ENCODE measurements around the gene ST7. TPM values are rescaled to one million over a fixed set of nuclear protein-coding genes. Genes with fewer than 3 reads are reported as not detected.

Gene ST7
- total and polyA plus RNA-seq, 2 of the 8 experiments (the other 6 are each of a cell fraction or from before 2014, with no cell fraction given): 16.3 to 18.0 TPM

DNA sequence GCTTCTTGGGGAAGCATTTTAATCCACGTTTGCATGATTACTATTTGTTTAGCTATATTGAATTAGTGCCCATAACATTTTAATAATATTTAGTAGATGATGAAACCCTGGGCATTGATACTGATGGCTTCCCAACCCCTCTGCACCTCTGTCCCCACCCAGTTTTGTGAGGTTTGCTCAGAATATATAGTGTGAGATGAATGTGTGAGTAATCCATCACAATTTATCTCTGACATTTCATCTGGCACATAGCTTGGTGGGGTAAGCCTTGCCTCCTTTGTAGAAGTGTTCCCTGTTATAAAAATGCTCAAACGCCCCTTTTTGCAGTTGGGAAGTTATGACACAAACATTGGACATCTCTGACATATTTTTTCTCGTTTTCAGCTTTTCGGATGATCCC is 265.4 kb downstream of the ST7 start:
- no peak overlapping the region for H2BK15ac ChIP-seq (ENCODE audit: low read length)
- no peaks in the 10 kb centered on the region for H3K36me3 ChIP-seq (ENCODE audit: control insufficient read depth in 2 of 4, insufficient read depth in 4 of 4, low read length in 3 of 4)
- no peak overlapping the region for H3K4me3 ChIP-seq (ENCODE audit: extremely low read depth in 1 of 4, insufficient read depth in 2 of 4, low read depth in 3 of 4, low read length in 4 of 4)
- no peaks in the 10 kb centered on the region for H3K23me2 ChIP-seq (ENCODE audit: low read depth, low read length)
- CTCF ChIA-PET (ENCODE audit: partially characterized antibody): interaction anchor here (1.1 kb wide), 1 partner anchor 10 kb away, joined by 6 read pairs; no protein-coding TSS in a partner anchor
- H4K5ac ChIP-seq (ENCODE audit: insufficient read length, low read depth, low read length): no peak overlapping the region
- H3K23ac ChIP-seq (ENCODE audit: insufficient read length): no peak overlapping the region
- POLR2A ChIA-PET (ENCODE audit: partially characterized antibody): no interaction called here
- H3K9me3 ChIP-seq (ENCODE audit: insufficient read depth in 2 of 2, low read depth in 1 of 2, low read length in 1 of 2): no peaks in the 10 kb centered on the region
- no peak overlapping the region for H3K56ac ChIP-seq (replicated peaks; ENCODE audit: insufficient read length, low read depth, low read length)
- TF ChIP-seq BCL11A (IDR thresholded peaks at IDR 0.05; ENCODE audit: low read depth in 2 of 2, low read length in 2 of 2) (no peak), HDAC6 (IDR thresholded peaks at IDR 0.05; ENCODE audit: low read depth, low read length) (no peak), E2F6 (IDR thresholded peaks at IDR 0.05) (no peak)
- TF ChIP-seq, protein P1, sequence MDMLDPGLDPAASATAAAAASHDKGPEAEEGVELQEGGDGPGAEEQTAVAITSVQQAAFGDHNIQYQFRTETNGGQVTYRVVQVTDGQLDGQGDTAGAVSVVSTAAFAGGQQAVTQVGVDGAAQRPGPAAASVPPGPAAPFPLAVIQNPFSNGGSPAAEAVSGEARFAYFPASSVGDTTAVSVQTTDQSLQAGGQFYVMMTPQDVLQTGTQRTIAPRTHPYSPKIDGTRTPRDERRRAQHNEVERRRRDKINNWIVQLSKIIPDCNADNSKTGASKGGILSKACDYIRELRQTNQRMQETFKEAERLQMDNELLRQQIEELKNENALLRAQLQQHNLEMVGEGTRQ (IDR thresholded peaks at IDR 0.05; ENCODE audit: low read length): no peak
- no peak overlapping the region for H3K4me2 ChIP-seq (ENCODE audit: insufficient read depth in 1 of 2, low read depth in 2 of 2, low read length in 2 of 2)
- no peak overlapping the region for H3K18ac ChIP-seq (ENCODE audit: extremely low read depth, low read length)
- no peaks in the 10 kb centered on the region for H4K20me1 ChIP-seq (replicated peaks in 1 of 2; ENCODE audit: control insufficient read depth in 1 of 2, insufficient read depth in 2 of 2, low read length in 2 of 2)
- no peak overlapping the region for H2BK5ac ChIP-seq (ENCODE audit: low read depth, low read length)
- H4K91ac ChIP-seq (replicated peaks; ENCODE audit: insufficient read length, low read length): no peak overlapping the region
- H3K14ac ChIP-seq (ENCODE audit: insufficient read length): no peak overlapping the region
- FAIRE-seq: no peak
- H3K79me1 ChIP-seq (ENCODE audit: low read depth, low read length): no peaks in the 10 kb centered on the region
- no peak overlapping the region for H3K27ac ChIP-seq (ENCODE audit: low read depth, low read length)
- H3K27me3 ChIP-seq (replicated peaks in 1 of 4; ENCODE audit: control insufficient read depth in 3 of 4, extremely low read depth in 1 of 4, insufficient read depth in 3 of 4, low read length in 3 of 4): no peaks in the 10 kb centered on the region
- no peak overlapping the region for H2BK20ac ChIP-seq (ENCODE audit: low read length)
- no peak overlapping the region for H3K4ac ChIP-seq (replicated peaks; ENCODE audit: insufficient read length, low read depth, low read length)
- no peaks in the 10 kb centered on the region for H3K79me2 ChIP-seq (ENCODE audit: control insufficient read depth in 1 of 2, insufficient read depth in 2 of 2, low read length in 2 of 2)
- DNase-seq (ENCODE audit: low read depth in 1 of 2, low spot score in 2 of 2): no peak
- H2AK5ac ChIP-seq (ENCODE audit: low read depth, low read length): no peak overlapping the region
- peaks cover 0 to 3% (median 0%) of the 10 kb centered on the region in 4 experiments; a peak in 1 of 7 replicates for H3K4me1 ChIP-seq (replicated peaks in 1 of 4; ENCODE audit: control insufficient read depth in 3 of 4, insufficient read depth in 4 of 4, low read length in 3 of 4)
- no peak overlapping the region for H2BK12ac ChIP-seq (ENCODE audit: low read depth, low read length)
- no peak overlapping the region for H2BK120ac ChIP-seq (replicated peaks; ENCODE audit: low read depth, low read length)
- no peak overlapping the region for H3K9ac ChIP-seq (replicated peaks in 1 of 4; ENCODE audit: extremely low read depth in 1 of 4, low read depth in 3 of 4, low read length in 3 of 4)
- WGBS, 2 experiments (ENCODE audit: extremely low coverage in 1 of 2, insufficient coverage in 1 of 2, insufficient read length in 1 of 2, insufficient replicate concordance in 2 of 2, low coverage in 1 of 2, low lambda C conversion rate in 2 of 2, missing lambda C conversion rate in 1 of 2): 76% methylated on average over 4 of the region's 4 CpGs; no CpG with 5 or more reads in 1 of the 2 experiments
- H4K8ac ChIP-seq (ENCODE audit: extremely low read depth, insufficient read depth, low read length): no peak overlapping the region
- H2AFZ ChIP-seq (ENCODE audit: low read length): no peak overlapping the region

Data from H1 (cell line).